Astrocyte (in vitro differentiated cells and primary cell): Measurements from ENCODE around the gene ZIC1. TPM values are rescaled to one million over a fixed set of nuclear protein-coding genes. Genes with fewer than 3 reads are reported as not detected.

ENCODE experiments used
- DNase-seq: peaks from one replicate; pipeline ENCODE4 v3.0.0-alpha.2; 2010; ENCODE audit warnings: low read depth
- FAIRE-seq: peaks from 2 replicates; lab custom pipeline; 2011; peaks lifted over from hg19 to GRCh38; lab: Jason Lieb, UNC
- H2AFZ ChIP-seq: 2 replicates; pipeline ENCODE4 v1.6.0; 2012; ENCODE audit warnings: low read depth, low read length, inconsistent platforms
- H3K27ac ChIP-seq: 2 replicates; pipeline ENCODE4 v1.5.1; 2011; ENCODE audit warnings: low read depth, low read length, inconsistent platforms
- H3K27me3 ChIP-seq: 2 replicates; pipeline ENCODE4 v1.6.0; 2011; ENCODE audit warnings: low read length, inconsistent platforms; ENCODE audit not compliant: insufficient read depth
- H3K36me3 ChIP-seq: 2 replicates; pipeline ENCODE4 v1.5.1; 2011; ENCODE audit warnings: low read length, inconsistent platforms; ENCODE audit not compliant: insufficient read depth
- H3K4me1 ChIP-seq: 2 replicates; pipeline ENCODE4 v1.5.1; 2011; ENCODE audit warnings: low read length, inconsistent platforms; ENCODE audit not compliant: insufficient read depth
- H3K4me2 ChIP-seq: 2 replicates; pipeline ENCODE4 v1.6.0; 2012; ENCODE audit warnings: low read length, inconsistent platforms
- H3K4me3 ChIP-seq: 2 replicates; pipeline ENCODE4 v1.5.1; 2011; ENCODE audit warnings: low read depth, mild to moderate bottlenecking, low read length, inconsistent platforms; ENCODE audit not compliant: insufficient read depth
- H3K79me2 ChIP-seq: 2 replicates; pipeline ENCODE4 v1.6.0; 2012; ENCODE audit warnings: mild to moderate bottlenecking, low read length, inconsistent platforms; ENCODE audit not compliant: insufficient read depth
- H3K9ac ChIP-seq: 2 replicates; pipeline ENCODE4 v1.6.0; 2012; ENCODE audit warnings: mild to moderate bottlenecking, low read length, inconsistent platforms
- H3K9me3 ChIP-seq: 2 replicates; pipeline ENCODE4 v1.5.1; 2012; ENCODE audit warnings: low read depth, mild to moderate bottlenecking, low read length, inconsistent platforms; ENCODE audit not compliant: insufficient read depth
- H4K20me1 ChIP-seq: 2 replicates; pipeline ENCODE4 v1.6.0; 2012; ENCODE audit warnings: low read length, inconsistent platforms; ENCODE audit not compliant: insufficient read depth
- H3K27ac Mint-ChIP-seq: one replicate; pipeline ENCODE4 v1.8.0; 2021; ENCODE audit warnings: mild to moderate bottlenecking, mixed read lengths; ENCODE audit not compliant: unreplicated experiment
- H3K27me3 Mint-ChIP-seq: one replicate; pipeline ENCODE4 v1.8.0; 2021; ENCODE audit warnings: low read depth, mixed read lengths; ENCODE audit not compliant: unreplicated experiment
- H3K36me3 Mint-ChIP-seq: one replicate; pipeline ENCODE4 v1.8.0; 2021; ENCODE audit warnings: low read depth, mixed read lengths; ENCODE audit not compliant: unreplicated experiment
- H3K4me1 Mint-ChIP-seq: one replicate; pipeline ENCODE4 v1.8.0; 2021; ENCODE audit warnings: low read depth, mixed read lengths; ENCODE audit not compliant: unreplicated experiment
- H3K4me3 Mint-ChIP-seq: one replicate; pipeline ENCODE4 v1.8.0; 2021; ENCODE audit warnings: mild to moderate bottlenecking, moderate library complexity, mixed read lengths; ENCODE audit not compliant: unreplicated experiment
- H3K9me3 Mint-ChIP-seq: one replicate; pipeline ENCODE4 v1.8.0; 2021; ENCODE audit warnings: mild to moderate bottlenecking, mixed read lengths; ENCODE audit not compliant: unreplicated experiment
- EZH2 ChIP-seq: IDR thresholded peaks from 2 replicates; pipeline ENCODE4 v1.6.1; 2012; ENCODE audit warnings: mild to moderate bottlenecking, low read length, inconsistent platforms; ENCODE audit not compliant: insufficient read depth
- total RNA-seq: library from RNA; stranded (reverse); gene quantifications from 2 replicates; pipeline ENCODE4 v1.2.1, GENCODE V29; 2021
- TF ChIP-seq, protein P1 (sequence below): IDR thresholded peaks from 2 replicates; pipeline ENCODE4 v1.5.1; 2011; ENCODE audit warnings: low read depth, mild to moderate bottlenecking, inconsistent platforms, low read length, moderate library complexity; ENCODE audit not compliant: insufficient read depth

Gene ZIC1
- total RNA-seq, 1 donor from 2014 or later, result 0.30 TPM

DNA sequence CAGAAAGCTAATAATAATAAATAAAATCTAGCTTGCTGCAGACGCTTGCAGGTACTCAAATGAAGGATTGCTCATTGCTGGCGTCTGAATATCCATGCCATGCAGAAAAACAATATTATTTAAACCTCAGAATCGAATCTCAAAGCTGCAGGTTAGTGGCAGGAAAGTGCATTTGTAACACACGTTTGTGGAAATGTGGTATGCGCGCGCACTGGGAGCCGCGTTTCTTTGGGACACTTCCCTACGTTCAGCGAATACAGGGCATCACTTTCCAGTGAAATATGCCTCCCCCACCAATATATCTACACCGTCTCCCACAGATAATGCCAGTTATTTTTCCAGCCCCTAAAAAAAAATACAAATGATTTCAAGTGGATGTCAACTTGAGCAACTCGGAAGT is 39.9 kb upstream of the ZIC1 start:
- no peak for DNase-seq
- Histone ChIP-seq H2AFZ (peak overlapping the region; percentile 65), H3K4me1 (no peaks in the 10 kb centered on the region), H3K79me2 (no peaks in the 10 kb centered on the region), H3K9me3 (no peaks in the 10 kb centered on the region), H3K9ac (peak overlapping the region; percentile 59), H4K20me1 (no peaks in the 10 kb centered on the region), H3K27ac (no peak overlapping the region), H3K27me3 (peaks cover 76% of the 10 kb centered on the region), H3K36me3 (no peaks in the 10 kb centered on the region), H3K4me3 (peak overlapping the region; percentile 61), H3K4me2 (peak overlapping the region; percentile 81)
- H3K27me3 Mint-ChIP-seq, result peaks cover 91% of the 10 kb centered on the region
- TF ChIP-seq, protein P1, sequence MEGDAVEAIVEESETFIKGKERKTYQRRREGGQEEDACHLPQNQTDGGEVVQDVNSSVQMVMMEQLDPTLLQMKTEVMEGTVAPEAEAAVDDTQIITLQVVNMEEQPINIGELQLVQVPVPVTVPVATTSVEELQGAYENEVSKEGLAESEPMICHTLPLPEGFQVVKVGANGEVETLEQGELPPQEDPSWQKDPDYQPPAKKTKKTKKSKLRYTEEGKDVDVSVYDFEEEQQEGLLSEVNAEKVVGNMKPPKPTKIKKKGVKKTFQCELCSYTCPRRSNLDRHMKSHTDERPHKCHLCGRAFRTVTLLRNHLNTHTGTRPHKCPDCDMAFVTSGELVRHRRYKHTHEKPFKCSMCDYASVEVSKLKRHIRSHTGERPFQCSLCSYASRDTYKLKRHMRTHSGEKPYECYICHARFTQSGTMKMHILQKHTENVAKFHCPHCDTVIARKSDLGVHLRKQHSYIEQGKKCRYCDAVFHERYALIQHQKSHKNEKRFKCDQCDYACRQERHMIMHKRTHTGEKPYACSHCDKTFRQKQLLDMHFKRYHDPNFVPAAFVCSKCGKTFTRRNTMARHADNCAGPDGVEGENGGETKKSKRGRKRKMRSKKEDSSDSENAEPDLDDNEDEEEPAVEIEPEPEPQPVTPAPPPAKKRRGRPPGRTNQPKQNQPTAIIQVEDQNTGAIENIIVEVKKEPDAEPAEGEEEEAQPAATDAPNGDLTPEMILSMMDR, result no peak
- no peak for TF ChIP-seq EZH2
- peaks cover 18% of the 10 kb centered on the region for H3K9me3 Mint-ChIP-seq
- no peak overlapping the region for H3K27ac Mint-ChIP-seq
- no peaks in the 10 kb centered on the region for H3K36me3 Mint-ChIP-seq
- no peaks in the 10 kb centered on the region for H3K4me1 Mint-ChIP-seq
- no peak overlapping the region for H3K4me3 Mint-ChIP-seq
- FAIRE-seq, result no peak

DNA sequence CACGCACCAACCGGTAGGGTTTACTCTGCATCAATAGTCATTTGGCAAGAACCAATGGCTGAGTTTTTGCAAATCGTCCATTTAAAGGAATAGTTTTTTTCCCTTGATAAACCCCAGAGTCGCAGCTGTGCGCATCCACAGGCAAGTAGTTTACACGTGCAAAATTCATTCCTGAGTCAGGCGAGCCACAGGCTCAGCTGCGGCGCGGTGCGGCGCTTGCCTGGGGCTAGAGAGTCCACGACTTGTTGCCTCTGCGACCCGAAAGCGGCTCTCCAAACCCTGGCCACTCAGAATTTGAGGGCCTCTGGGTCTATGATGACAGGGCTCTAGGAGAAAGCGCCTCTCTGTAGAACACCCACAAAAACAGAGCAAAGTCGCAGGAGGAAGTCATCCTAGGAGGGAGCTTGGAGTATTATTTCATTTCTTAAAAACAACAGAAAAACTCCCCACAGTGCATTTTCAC is 39.5 kb upstream of the ZIC1 start:
- Histone ChIP-seq H3K4me1 (no peaks in the 10 kb centered on the region), H4K20me1 (no peaks in the 10 kb centered on the region), H3K4me2 (peak overlapping the region; percentile 81), H2AFZ (peak overlapping the region; percentile 65), H3K27me3 (peaks cover 79% of the 10 kb centered on the region), H3K36me3 (no peaks in the 10 kb centered on the region), H3K79me2 (no peaks in the 10 kb centered on the region), H3K9ac (peak overlapping the region; percentile 59), H3K27ac (peak overlapping the region; percentile 15), H3K9me3 (no peaks in the 10 kb centered on the region), H3K4me3 (peak overlapping the region; percentile 61)
- TF ChIP-seq EZH2, result peak; percentile 70
- TF ChIP-seq, protein P1, result no peak
- FAIRE-seq (no peak), DNase-seq (no peak)
- Mint-ChIP-seq H3K4me3 (no peak overlapping the region), H3K9me3 (peaks cover 14% of the 10 kb centered on the region), H3K27ac (no peak overlapping the region), H3K27me3 (peaks cover 91% of the 10 kb centered on the region), H3K36me3 (no peaks in the 10 kb centered on the region), H3K4me1 (no peaks in the 10 kb centered on the region)

DNA sequence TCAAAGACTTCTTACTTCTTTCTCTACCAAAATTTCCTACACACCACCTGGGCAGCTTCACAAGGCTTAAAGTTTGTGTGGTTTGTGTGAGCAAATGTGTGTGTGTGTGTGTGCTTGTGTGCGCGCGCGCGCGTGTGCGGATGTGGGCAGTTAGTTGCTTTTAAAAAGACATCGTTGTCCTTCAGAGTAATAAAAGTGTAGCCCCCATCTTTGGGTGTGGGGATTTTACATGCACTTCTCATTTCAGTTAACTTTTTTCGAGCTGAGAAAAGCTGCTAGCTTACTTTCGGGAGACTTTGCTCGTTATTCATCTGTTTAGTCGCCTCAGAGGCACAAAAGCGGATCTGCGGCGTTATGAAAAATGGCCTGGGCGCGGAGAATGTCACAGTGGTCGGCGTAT is 38.8 kb upstream of the ZIC1 start:
- peaks cover 76% of the 10 kb centered on the region for H3K27me3 ChIP-seq
- Mint-ChIP-seq H3K9me3 (peaks cover 14% of the 10 kb centered on the region), H3K4me1 (no peaks in the 10 kb centered on the region), H3K4me3 (no peak overlapping the region), H3K27ac (no peak overlapping the region), H3K36me3 (no peaks in the 10 kb centered on the region), H3K27me3 (peaks cover 91% of the 10 kb centered on the region)
- no peak for TF ChIP-seq EZH2
- TF ChIP-seq, protein P1, result no peak
- H3K4me3 ChIP-seq, result peak overlapping the region; percentile 61
- peak overlapping the region; percentile 59 for H3K9ac ChIP-seq
- peak overlapping the region; percentile 81 for H3K4me2 ChIP-seq
- FAIRE-seq (no peak), DNase-seq (no peak)
- H3K9me3 ChIP-seq, result no peaks in the 10 kb centered on the region
- no peaks in the 10 kb centered on the region for H3K36me3 ChIP-seq
- H3K79me2 ChIP-seq, result no peaks in the 10 kb centered on the region
- H4K20me1 ChIP-seq, result no peaks in the 10 kb centered on the region
- peak overlapping the region; percentile 65 for H2AFZ ChIP-seq
- H3K27ac ChIP-seq, result no peak overlapping the region
- no peaks in the 10 kb centered on the region for H3K4me1 ChIP-seq
